Osteocyte (in vitro differentiated cells): Measurements from ENCODE around the gene GHR. TPM values are rescaled to one million over a fixed set of nuclear protein-coding genes. Genes with fewer than 3 reads are reported as not detected.

Experiments
- DNase-seq: peaks from one replicate; pipeline ENCODE4 v3.0.0; 2021; ENCODE audit warnings: mixed read lengths; ENCODE audit not compliant: unreplicated experiment; ENCODE audit errors: extremely low spot score
- H3K27ac Mint-ChIP-seq: one replicate; pipeline ENCODE4 v1.8.0; 2021; ENCODE audit warnings: mild to moderate bottlenecking, mixed read lengths; ENCODE audit not compliant: unreplicated experiment
- H3K27me3 Mint-ChIP-seq: one replicate; pipeline ENCODE4 v1.8.0; 2021; ENCODE audit warnings: mixed read lengths; ENCODE audit not compliant: unreplicated experiment
- H3K36me3 Mint-ChIP-seq: one replicate; pipeline ENCODE4 v1.8.0; 2021; ENCODE audit warnings: mixed read lengths; ENCODE audit not compliant: unreplicated experiment
- H3K4me1 Mint-ChIP-seq: one replicate; pipeline ENCODE4 v1.8.0; 2021; ENCODE audit warnings: mixed read lengths; ENCODE audit not compliant: unreplicated experiment
- H3K4me3 Mint-ChIP-seq: one replicate; pipeline ENCODE4 v1.8.0; 2021; ENCODE audit warnings: mild to moderate bottlenecking, moderate library complexity, mixed read lengths; ENCODE audit not compliant: unreplicated experiment
- H3K9me3 Mint-ChIP-seq: one replicate; pipeline ENCODE4 v1.8.0; 2021; ENCODE audit warnings: mixed read lengths; ENCODE audit not compliant: unreplicated experiment
- total RNA-seq: library from RNA; stranded (reverse); gene quantifications from 2 replicates; pipeline ENCODE4 v1.2.1, GENCODE V29; 2021
- TF ChIP-seq, protein P1 (sequence below): fragments of 200-600 bp; sonication (generic); IDR thresholded peaks from 2 replicates; pipeline ENCODE4 v1.5.0; 2021; ENCODE audit warnings: antibody characterized with exemption, mild to moderate bottlenecking, moderate library complexity

Gene GHR
- total RNA-seq, 1 donor from 2014 or later: 2.3 TPM

DNA sequence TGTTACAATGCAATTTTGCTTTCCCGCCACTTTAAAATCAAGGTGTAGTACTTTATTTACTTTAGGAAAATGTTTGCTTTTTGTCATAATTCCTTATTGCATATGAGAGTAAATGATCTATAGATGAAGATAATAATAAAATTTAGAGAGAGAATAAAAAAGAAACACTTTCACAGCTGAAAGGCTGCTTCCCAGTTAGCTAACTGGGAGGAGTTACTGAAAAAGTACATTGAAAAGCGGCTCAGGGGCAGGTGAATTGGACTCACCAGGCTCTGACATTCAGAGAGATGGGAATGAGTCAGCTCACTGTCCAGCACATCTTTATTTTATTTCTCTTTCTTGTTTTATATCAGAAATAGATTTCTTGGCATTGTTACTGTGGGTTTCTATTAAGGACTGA is 201.7 kb downstream of the GHR start:
- H3K4me1 Mint-ChIP-seq: no peaks in the 10 kb centered on the region
- no peaks in the 10 kb centered on the region for H3K27me3 Mint-ChIP-seq
- DNase-seq: no peak
- H3K27ac Mint-ChIP-seq: no peak overlapping the region
- H3K9me3 Mint-ChIP-seq: no peaks in the 10 kb centered on the region
- H3K36me3 Mint-ChIP-seq: no peaks in the 10 kb centered on the region
- TF ChIP-seq, protein P1, sequence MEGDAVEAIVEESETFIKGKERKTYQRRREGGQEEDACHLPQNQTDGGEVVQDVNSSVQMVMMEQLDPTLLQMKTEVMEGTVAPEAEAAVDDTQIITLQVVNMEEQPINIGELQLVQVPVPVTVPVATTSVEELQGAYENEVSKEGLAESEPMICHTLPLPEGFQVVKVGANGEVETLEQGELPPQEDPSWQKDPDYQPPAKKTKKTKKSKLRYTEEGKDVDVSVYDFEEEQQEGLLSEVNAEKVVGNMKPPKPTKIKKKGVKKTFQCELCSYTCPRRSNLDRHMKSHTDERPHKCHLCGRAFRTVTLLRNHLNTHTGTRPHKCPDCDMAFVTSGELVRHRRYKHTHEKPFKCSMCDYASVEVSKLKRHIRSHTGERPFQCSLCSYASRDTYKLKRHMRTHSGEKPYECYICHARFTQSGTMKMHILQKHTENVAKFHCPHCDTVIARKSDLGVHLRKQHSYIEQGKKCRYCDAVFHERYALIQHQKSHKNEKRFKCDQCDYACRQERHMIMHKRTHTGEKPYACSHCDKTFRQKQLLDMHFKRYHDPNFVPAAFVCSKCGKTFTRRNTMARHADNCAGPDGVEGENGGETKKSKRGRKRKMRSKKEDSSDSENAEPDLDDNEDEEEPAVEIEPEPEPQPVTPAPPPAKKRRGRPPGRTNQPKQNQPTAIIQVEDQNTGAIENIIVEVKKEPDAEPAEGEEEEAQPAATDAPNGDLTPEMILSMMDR: no peak
- H3K4me3 Mint-ChIP-seq: no peak overlapping the region

DNA sequence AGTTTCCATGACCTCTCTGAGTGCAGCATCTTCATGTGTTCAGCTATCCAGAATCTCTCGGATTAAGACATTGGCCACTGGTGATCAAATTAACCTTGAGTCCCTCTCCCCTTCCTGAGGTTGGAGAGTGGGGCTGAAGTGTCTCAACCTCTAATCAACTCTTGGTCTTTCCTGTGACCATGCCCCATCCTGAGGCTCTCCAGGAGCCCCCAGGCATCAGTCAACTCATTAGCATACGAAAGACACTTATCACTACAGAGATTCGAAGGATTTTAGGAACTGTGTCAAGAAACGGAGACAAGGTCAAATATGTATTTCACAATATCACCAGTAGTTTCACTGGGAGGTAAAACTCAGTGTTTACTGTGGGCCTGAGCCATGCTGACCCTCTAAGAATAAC is 203.2 kb downstream of the GHR start:
- H3K27ac Mint-ChIP-seq: no peak overlapping the region
- TF ChIP-seq, protein P1: no peak
- no peak overlapping the region for H3K4me3 Mint-ChIP-seq
- H3K27me3 Mint-ChIP-seq: no peaks in the 10 kb centered on the region
- no peak for DNase-seq
- no peaks in the 10 kb centered on the region for H3K4me1 Mint-ChIP-seq
- H3K9me3 Mint-ChIP-seq: no peaks in the 10 kb centered on the region
- no peaks in the 10 kb centered on the region for H3K36me3 Mint-ChIP-seq

DNA sequence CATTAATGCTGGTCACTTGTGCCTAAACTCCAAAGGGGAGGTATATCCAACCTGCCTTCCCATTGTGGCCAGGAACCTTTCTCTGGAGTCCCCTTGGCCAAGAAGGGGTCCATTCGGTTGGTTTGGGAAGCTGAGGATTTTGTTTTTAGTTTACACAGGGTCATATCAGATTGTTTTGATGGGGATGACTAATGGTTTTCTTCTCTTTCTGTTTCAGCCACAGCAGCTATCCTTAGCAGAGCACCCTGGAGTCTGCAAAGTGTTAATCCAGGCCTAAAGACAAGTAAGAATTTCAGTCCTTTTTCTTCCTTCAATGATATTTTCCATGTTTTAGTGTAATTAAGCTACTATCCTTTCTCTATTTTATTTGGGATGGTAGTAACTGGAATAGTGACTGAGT is 205.6 kb downstream of the GHR start:
- Mint-ChIP-seq H3K27me3 (no peaks in the 10 kb centered on the region), H3K4me3 (no peak overlapping the region), H3K4me1 (no peaks in the 10 kb centered on the region), H3K36me3 (no peaks in the 10 kb centered on the region), H3K27ac (no peak overlapping the region), H3K9me3 (no peaks in the 10 kb centered on the region)
- TF ChIP-seq, protein P1: no peak
- no peak for DNase-seq

DNA sequence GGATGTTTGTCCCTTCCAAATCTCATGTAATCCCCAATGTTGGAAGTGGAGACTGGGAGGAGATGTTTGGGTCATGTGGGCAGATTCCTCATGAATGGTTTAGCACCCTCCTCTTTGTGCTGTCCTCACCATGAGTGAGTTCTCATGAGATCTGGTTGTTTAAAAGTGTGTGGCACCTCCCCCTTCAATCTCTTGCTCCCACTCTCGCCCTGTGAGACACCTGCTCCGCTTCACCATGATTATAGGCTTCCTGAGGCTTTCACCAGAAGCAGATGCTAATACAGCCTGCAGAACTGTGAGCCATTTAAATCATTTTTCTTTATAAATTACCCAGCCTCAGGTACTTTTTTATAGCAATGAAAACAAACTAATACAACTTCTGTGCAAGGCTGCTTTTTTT is 206.0 kb downstream of the GHR start:
- no peaks in the 10 kb centered on the region for H3K9me3 Mint-ChIP-seq
- H3K27ac Mint-ChIP-seq: no peak overlapping the region
- TF ChIP-seq, protein P1: no peak
- no peak overlapping the region for H3K4me3 Mint-ChIP-seq
- H3K27me3 Mint-ChIP-seq: no peaks in the 10 kb centered on the region
- no peaks in the 10 kb centered on the region for H3K4me1 Mint-ChIP-seq
- no peak for DNase-seq
- no peaks in the 10 kb centered on the region for H3K36me3 Mint-ChIP-seq

DNA sequence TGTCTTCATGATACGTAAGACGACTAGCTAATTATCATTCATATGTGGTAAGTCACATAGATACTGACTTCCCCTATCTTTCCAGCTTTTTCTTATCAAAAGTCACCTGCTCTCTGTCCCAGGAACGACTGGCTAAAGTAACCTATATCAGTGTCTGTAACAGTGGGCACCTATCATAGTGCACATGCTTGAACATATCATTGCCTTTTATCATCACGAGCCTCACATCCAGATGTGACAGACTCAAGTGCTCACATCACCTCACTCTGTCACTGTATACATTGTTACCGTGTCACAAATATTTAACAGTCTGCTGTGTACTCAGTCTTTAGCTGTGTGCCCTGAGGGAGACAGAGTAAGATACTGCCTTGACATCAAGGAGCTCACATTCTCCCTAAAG is 208.0 kb downstream of the GHR start:
- Mint-ChIP-seq H3K4me1 (no peaks in the 10 kb centered on the region), H3K4me3 (no peak overlapping the region), H3K27ac (no peak overlapping the region), H3K27me3 (no peaks in the 10 kb centered on the region), H3K36me3 (no peaks in the 10 kb centered on the region), H3K9me3 (no peaks in the 10 kb centered on the region)
- DNase-seq: no peak
- TF ChIP-seq, protein P1: no peak
